ENCODE results near the gene EVX1. TPM values are rescaled to one million over a fixed set of nuclear protein-coding genes. Genes with fewer than 3 reads are reported as not detected.

EVX1 gene
- total RNA-seq (1 to 10 TPM in 6 of 9 donors, under 1 TPM in 1, not detected in 2; 0.69 to 8.7 (median 1.3) TPM), polyA plus RNA-seq (under 1 TPM; 0.64 to 0.97 (median 0.88) TPM)
- long read RNA-seq, donor 1, result 0 reads
- long read RNA-seq, donor 2, result 0 reads
- long read RNA-seq, donor 3, result 0 reads
- long read RNA-seq, donor 4, result 0 reads
- long read RNA-seq, donor 5, partial matches to known transcripts, result 0 of 8 reads
- long read RNA-seq, donor 5, other reads (novel, unspliced or antisense), result 1 of 8 reads
- long read RNA-seq, donor 6, result 0 reads
- long read RNA-seq, donor 7, result 0 reads
- long read RNA-seq, donor 8, result 0 reads
- long read RNA-seq, donor 9, result 0 reads
- long read RNA-seq, donor 10, result 0 reads

DNA sequence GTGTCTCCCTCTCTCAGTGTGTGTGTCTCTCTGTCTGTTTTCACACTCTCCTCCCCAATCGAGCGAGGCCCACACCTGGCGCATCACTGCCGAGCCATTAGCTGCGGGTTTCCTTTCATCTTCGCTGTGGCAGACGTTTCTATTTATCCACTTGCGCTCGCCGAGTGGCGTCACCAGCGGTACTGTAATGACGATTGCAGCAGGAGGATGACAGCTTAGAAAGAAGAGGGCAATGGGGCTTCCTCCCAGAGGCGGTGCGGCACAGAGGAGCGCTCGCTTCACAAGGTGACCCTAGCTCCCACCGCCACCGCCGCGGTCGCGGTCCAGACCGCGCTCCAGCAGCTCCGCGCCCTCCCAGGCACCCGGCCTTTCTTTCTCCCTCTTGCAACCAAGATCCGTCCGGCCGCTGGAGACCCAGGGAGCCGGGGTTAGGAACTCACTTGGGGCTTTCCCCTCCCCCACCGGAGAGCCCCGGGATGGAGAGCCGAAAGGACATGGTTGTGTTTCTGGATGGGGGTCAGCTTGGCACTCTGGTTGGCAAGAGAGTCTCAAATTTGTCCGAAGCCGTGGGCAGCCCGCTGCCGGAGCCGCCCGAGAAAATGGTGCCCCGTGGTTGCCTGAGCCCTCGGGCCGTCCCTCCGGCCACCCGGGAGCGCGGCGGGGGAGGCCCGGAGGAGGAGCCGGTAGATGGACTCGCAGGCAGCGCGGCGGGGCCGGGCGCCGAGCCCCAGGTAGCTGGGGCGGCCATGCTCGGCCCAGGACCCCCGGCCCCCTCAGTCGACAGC, at the start of gene EVX1:
EVX1 (plus strand) TSS at position 248 of the 785 bp plus-strand sequence; CDS start at position 477, 229 bp downstream.
- peaks cover 92% of the 10 kb centered on the region for H3K27me3 ChIP-seq

DNA sequence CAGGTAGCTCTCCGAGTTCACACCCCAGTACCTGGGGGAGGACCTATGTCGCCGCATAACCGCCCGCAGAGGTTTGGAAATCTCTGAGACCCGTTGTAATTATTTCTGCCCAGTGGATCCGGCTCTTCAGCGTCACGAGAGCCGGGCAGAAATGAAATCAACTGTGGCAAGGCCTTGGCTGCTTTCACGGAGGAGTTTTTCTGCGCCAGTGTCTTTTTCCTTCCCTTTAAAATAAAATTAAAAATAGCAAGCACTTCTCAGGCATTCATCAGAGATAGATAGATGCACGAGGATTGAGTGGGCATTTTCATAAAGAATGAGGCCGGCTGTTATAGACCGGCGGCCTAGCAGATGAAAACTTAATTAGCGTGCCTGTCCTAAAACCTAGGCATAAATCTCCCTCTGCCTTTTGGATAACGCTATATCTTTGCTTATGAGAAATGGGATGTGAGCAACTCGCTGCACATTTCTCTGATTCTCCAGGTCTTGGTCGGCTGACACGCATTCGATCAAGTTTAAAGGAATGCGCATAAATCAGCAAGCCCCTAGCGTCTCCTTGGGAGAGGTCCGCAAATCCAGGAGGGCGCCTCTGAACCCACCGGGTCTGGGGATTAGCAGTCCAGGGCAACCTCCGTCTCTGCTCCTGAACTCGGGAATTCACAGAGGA, 49.1 kb upstream of the EVX1 start:
- no peak for TF ChIP-seq POLR2A (IDR thresholded peaks at IDR 0.05)
- TF ChIP-seq, protein P1, sequence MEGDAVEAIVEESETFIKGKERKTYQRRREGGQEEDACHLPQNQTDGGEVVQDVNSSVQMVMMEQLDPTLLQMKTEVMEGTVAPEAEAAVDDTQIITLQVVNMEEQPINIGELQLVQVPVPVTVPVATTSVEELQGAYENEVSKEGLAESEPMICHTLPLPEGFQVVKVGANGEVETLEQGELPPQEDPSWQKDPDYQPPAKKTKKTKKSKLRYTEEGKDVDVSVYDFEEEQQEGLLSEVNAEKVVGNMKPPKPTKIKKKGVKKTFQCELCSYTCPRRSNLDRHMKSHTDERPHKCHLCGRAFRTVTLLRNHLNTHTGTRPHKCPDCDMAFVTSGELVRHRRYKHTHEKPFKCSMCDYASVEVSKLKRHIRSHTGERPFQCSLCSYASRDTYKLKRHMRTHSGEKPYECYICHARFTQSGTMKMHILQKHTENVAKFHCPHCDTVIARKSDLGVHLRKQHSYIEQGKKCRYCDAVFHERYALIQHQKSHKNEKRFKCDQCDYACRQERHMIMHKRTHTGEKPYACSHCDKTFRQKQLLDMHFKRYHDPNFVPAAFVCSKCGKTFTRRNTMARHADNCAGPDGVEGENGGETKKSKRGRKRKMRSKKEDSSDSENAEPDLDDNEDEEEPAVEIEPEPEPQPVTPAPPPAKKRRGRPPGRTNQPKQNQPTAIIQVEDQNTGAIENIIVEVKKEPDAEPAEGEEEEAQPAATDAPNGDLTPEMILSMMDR (IDR thresholded peaks at IDR 0.05), result no peak
- Histone ChIP-seq H3K4me3 (peak overlapping the region in 1 of 4 donors; percentile 43), H3K4me1 (replicated peaks in 1 of 2) (peaks cover 9 to 20% of the 10 kb centered on the region in 2 donors), H3K9me3 (replicated peaks in 1 of 3) (no peaks in the 10 kb centered on the region), H3K27me3 (peaks cover 100% of the 10 kb centered on the region), H3K36me3 (replicated peaks in 1 of 2) (no peaks in the 10 kb centered on the region), H3K27ac (no peak overlapping the region)
- 27 to 36% (median 32%) methylated on average over 26 to 29 of the region's 29 CpGs for WGBS, 4 donors
- DNase-seq, result peak in 4 of 7 donors; percentile 11 to 48 (median 16)
- intact Hi-C loops (cut with DNase I), result loop anchor here in 1 of 2 donors (10.0 kb wide), 3 partner anchors 731 to 901 kb away; no protein-coding TSS in a partner anchor

More for the DNA sequence above, at the start of gene EVX1:
- DNase-seq, result peak in 3 of 7 donors; percentile 47 to 63 (median 61)
- TF ChIP-seq POLR2A (IDR thresholded peaks at IDR 0.05), result no peak
- TF ChIP-seq, protein P1 (IDR thresholded peaks at IDR 0.05), result no peak
- WGBS, 4 donors, result 2 to 5% (median 4%) methylated on average over 17 to 62 of the region's 62 CpGs
- intact Hi-C loops (cut with DNase I), result no loop called here
- H3K36me3 ChIP-seq (replicated peaks in 1 of 2), result no peaks in the 10 kb centered on the region
- H3K27ac ChIP-seq, result no peak within 1 kb of the TSS
- H3K4me3 ChIP-seq, result peak within 1 kb of the TSS in 2 of 4 donors; percentile 13 to 28
- no peaks in the 10 kb centered on the region for H3K9me3 ChIP-seq (replicated peaks in 1 of 3)
- peaks cover 16 to 32% of the 10 kb centered on the region in 2 donors for H3K4me1 ChIP-seq (replicated peaks in 1 of 2)

DNA sequence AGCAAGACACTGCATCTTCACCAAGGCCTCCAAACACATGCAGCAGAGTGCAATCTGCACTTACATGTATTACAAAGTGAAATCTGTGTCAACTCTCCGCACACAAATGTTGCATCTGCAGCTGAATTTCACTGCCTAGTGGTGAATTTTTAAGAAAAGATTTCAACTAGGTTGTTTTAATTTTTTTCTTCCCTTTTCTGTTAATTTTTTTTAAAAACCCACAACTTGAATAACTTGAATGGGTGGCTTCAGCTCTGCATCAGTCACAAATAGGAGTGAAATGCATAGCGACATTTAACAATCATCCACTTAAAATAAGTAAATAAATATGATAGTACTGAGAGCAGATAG, 48.6 kb upstream of the EVX1 start:
- Histone ChIP-seq H3K36me3 (replicated peaks in 1 of 2) (no peaks in the 10 kb centered on the region), H3K4me3 (no peak overlapping the region), H3K27ac (no peak overlapping the region), H3K27me3 (peaks cover 100% of the 10 kb centered on the region), H3K9me3 (replicated peaks in 1 of 3) (no peaks in the 10 kb centered on the region), H3K4me1 (replicated peaks in 1 of 2) (peaks cover 9 to 15% of the 10 kb centered on the region in 2 donors)
- 45 to 61% (median 52%) methylated on average over 2 of the region's 2 CpGs for WGBS, 4 donors
- intact Hi-C loops (cut with DNase I), result loop anchor here in 1 of 2 donors (10.0 kb wide), 3 partner anchors 731 to 901 kb away; no protein-coding TSS in a partner anchor
- TF ChIP-seq, protein P1 (IDR thresholded peaks at IDR 0.05), result no peak
- no peak for TF ChIP-seq POLR2A (IDR thresholded peaks at IDR 0.05)
- peak in 1 of 7 donors; percentile 6 for DNase-seq
